AG04449 (cell line): ENCODE data around the gene ETS1.

ENCODE experiments used
- CTCF ChIA-PET: fragments of 350-600 bp; formaldehyde crosslinking; extraction: SDS; loops from one replicate; lab custom pipeline; 2021; ENCODE audit warnings: antibody characterized with exemption; lab: Yijun Ruan, JAX
- POLR2A ChIA-PET: fragments of 400-600, 350-600 bp; formaldehyde crosslinking; extraction: SDS; loops from one replicate; lab custom pipeline; 2020; ENCODE audit warnings: antibody characterized with exemption, inconsistent platforms; lab: Yijun Ruan, JAX
- DNase-seq: peaks from one replicate; pipeline ENCODE4 v3.0.0-alpha.2; 2010; ENCODE audit warnings: low read depth, low spot score
- H3K4me3 ChIP-seq: 2 replicates; pipeline ENCODE4 v1.5.1; 2011; ENCODE audit warnings: low read depth, mild to moderate bottlenecking, control low read depth, low read length
- TF ChIP-seq, protein P1 (sequence below): IDR thresholded peaks from one replicate; pipeline ENCODE4 v1.5.1; 2011; ENCODE audit warnings: mild to moderate bottlenecking, moderate library complexity, low read length, control low read depth, inconsistent platforms; ENCODE audit not compliant: insufficient read depth; ENCODE audit errors: missing control alignments

Gene ETS1

DNA sequence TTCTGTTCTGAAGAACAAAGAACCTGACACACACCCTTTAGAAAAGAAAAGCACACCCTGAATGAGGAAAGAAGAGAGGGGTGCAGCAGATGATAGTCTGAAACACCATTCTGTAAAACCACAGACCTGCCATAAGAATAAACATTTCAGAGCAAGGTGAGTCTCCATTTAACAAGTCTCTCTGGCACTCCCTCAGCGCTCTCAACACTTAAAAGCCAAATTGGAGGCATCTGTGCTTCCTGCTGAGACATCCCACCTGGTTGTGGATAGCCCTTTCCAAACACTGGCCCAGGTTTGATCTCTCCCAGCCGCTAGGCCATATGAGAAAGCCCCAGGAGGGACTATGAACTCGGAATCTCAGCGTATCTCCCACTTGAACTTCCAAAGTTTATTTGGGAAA, 36.3 kb downstream of the ETS1 start:
- ChIA-PET POLR2A (no interaction called here), CTCF (interaction anchor here (1.5 to 2.5 kb wide), 3 partner anchors 79 to 378 kb away, joined by 3 to 7 read pairs (median 4); no protein-coding TSS in a partner anchor)
- DNase-seq = no peak
- H3K4me3 ChIP-seq = no peak overlapping the region
- TF ChIP-seq, protein P1, sequence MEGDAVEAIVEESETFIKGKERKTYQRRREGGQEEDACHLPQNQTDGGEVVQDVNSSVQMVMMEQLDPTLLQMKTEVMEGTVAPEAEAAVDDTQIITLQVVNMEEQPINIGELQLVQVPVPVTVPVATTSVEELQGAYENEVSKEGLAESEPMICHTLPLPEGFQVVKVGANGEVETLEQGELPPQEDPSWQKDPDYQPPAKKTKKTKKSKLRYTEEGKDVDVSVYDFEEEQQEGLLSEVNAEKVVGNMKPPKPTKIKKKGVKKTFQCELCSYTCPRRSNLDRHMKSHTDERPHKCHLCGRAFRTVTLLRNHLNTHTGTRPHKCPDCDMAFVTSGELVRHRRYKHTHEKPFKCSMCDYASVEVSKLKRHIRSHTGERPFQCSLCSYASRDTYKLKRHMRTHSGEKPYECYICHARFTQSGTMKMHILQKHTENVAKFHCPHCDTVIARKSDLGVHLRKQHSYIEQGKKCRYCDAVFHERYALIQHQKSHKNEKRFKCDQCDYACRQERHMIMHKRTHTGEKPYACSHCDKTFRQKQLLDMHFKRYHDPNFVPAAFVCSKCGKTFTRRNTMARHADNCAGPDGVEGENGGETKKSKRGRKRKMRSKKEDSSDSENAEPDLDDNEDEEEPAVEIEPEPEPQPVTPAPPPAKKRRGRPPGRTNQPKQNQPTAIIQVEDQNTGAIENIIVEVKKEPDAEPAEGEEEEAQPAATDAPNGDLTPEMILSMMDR = no peak

DNA sequence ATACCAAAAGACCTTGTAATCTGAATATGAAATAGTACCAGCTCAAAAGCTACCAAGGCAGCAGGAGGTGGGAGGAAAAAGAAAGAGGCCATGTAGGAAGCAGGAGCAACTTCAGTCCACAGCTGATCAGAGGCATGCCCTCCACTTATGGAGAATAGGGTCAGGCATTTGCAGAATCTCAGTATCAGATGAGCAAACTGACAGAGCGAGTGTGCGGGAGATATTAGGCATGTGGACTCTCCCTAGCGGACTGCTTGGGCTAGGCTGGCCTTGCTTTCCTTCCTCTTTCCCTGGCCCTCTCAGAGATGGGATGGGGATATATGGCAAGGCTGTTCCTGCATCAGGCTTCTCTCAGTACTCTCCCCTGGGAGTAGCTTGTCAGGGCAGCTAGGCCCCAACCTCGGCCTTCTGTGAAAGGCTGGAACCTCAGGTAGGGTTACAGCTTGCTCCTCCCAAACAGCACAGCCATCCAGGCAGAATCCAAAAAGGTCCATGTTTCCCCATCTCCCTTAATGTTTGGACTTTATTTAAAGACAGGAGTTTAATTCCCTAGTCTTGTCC, 37.0 kb downstream of the ETS1 start:
- no peak for DNase-seq
- TF ChIP-seq, protein P1 = no peak
- ChIA-PET POLR2A (no interaction called here), CTCF (interaction anchor here (1.0 to 2.5 kb wide), 5 partner anchors 14 to 378 kb away, joined by 3 to 7 read pairs (median 4); no protein-coding TSS in a partner anchor)
- H3K4me3 ChIP-seq = no peak overlapping the region

GRCh38 chr11:128549256-128549944, 38.0 kb downstream of the ETS1 start:
- no peak overlapping the region; the same call in 1 of the 2 replicates for H3K4me3 ChIP-seq
- CTCF ChIA-PET = interaction anchor here (1.0 to 2.5 kb wide), 7 partner anchors 9 to 377 kb away, joined by 3 to 7 read pairs (median 3); no protein-coding TSS in a partner anchor
- TF ChIP-seq, protein P1 = no peak
- POLR2A ChIA-PET = no interaction called here
- no peak for DNase-seq

GRCh38 chr11:128548649-128549255, 38.6 kb downstream of the ETS1 start:
- no peak for DNase-seq
- TF ChIP-seq, protein P1 = no peak
- H3K4me3 ChIP-seq = peak overlapping the region; percentile 39
- ChIA-PET CTCF (interaction anchor here (1.0 to 2.5 kb wide), 3 partner anchors 8 to 282 kb away, joined by 3 to 7 read pairs (median 3); no protein-coding TSS in a partner anchor), POLR2A (no interaction called here)

- DNase-seq = no peak
- peak overlapping the region; percentile 39 for H3K4me3 ChIP-seq
- ChIA-PET CTCF (interaction anchor here (1.2 to 1.3 kb wide), 3 partner anchors 14 to 283 kb away, joined by 3 read pairs; no protein-coding TSS in a partner anchor), POLR2A (no interaction called here)
- TF ChIP-seq, protein P1 = no peak
Observed at GRCh38 chr11:128547946-128548648, 39.3 kb downstream of the ETS1 start.

- TF ChIP-seq, protein P1 = no peak
- H3K4me3 ChIP-seq = no peak overlapping the region
- no peak for DNase-seq
- ChIA-PET CTCF (interaction anchor here (1.2 to 1.8 kb wide), 4 partner anchors 13 to 284 kb away, joined by 3 to 7 read pairs (median 3); no protein-coding TSS in a partner anchor), POLR2A (no interaction called here)
Observed at GRCh38 chr11:128546916-128547315, 40.4 kb downstream of the ETS1 start.
